Neutrophil (primary cell): Measurements from ENCODE around the gene OR2Y1.
"Not testable (repeated sequence)": the region's sequence is repeated elsewhere in the genome, so short reads cannot be mapped to it uniquely, and the experiment has no call there.

Experiments
- H3K27ac ChIP-seq: fragments of 200-600 bp; sonication (generic); 2 replicates; pipeline ENCODE4 v1.5.1; 2016; ENCODE audit warnings: mild to moderate bottlenecking, moderate library complexity
- H3K27me3 ChIP-seq: fragments of 200-600 bp; sonication (generic); 2 replicates; pipeline ENCODE4 v1.6.0; 2016; ENCODE audit warnings: mild to moderate bottlenecking
- H3K36me3 ChIP-seq: fragments of 200-600 bp; sonication (generic); 2 replicates; pipeline ENCODE4 v1.5.1; 2017
- H3K4me1 ChIP-seq, 2 experiments: fragments of 200-600 bp in 1 of 2; sonication (generic) in 1 of 2; 1 replicate in 1 of 2; 2 replicates in 1 of 2; pipeline versions ENCODE4 v1.5.1 to v1.6.1; 2013 to 2016; ENCODE audit warnings: low read depth in 1 of 2, low read length in 1 of 2, mild to moderate bottlenecking in 1 of 2, moderate library complexity in 1 of 2; ENCODE audit not compliant: control insufficient read depth in 1 of 2, insufficient read depth in 1 of 2
- H3K4me3 ChIP-seq, 2 experiments: fragments of 200-600 bp in 1 of 2; sonication (generic) in 1 of 2; 1 replicate in 1 of 2; 2 replicates in 1 of 2; pipeline ENCODE4 v1.5.1; 2013 to 2016; ENCODE audit warnings: low read depth in 1 of 2, low read length in 1 of 2, mild to moderate bottlenecking in 1 of 2, moderate library complexity in 1 of 2
- H3K9me3 ChIP-seq: fragments of 200-600 bp; sonication (generic); 2 replicates; pipeline ENCODE4 v1.5.1; 2016
- CTCF ChIP-seq: fragments of 200-600 bp; sonication (generic); IDR thresholded peaks from 2 replicates; pipeline ENCODE4 v1.5.1; 2016; ENCODE audit warnings: antibody characterized with exemption

OR2Y1 gene

GRCh38 chr5:180717989-180718388 is 21.9 kb downstream of the OR2Y1 start:
- Histone ChIP-seq H3K4me1 (no peaks in the 10 kb centered on the region), H3K27me3 (peaks cover 45% of the 10 kb centered on the region), H3K36me3 (no peaks in the 10 kb centered on the region), H3K4me3 (no peak overlapping the region), H3K27ac (no peak overlapping the region), H3K9me3 (no peaks in the 10 kb centered on the region)
- no peak for TF ChIP-seq CTCF

GRCh38 chr5:180704362-180704761 is 35.5 kb downstream of the OR2Y1 start:
- no peak for TF ChIP-seq CTCF
- Histone ChIP-seq H3K27ac (no peak overlapping the region), H3K4me1 (no peaks in the 10 kb centered on the region), H3K4me3 (no peak overlapping the region), H3K27me3 (peaks cover 39% of the 10 kb centered on the region), H3K36me3 (no peaks in the 10 kb centered on the region), H3K9me3 (no peaks in the 10 kb centered on the region)

- no peak overlapping the region for H3K27ac ChIP-seq
- no peak overlapping the region for H3K4me3 ChIP-seq
- TF ChIP-seq CTCF, result no peak
Measured at GRCh38 chr5:180703912-180704311, 35.9 kb downstream of the OR2Y1 start.

GRCh38 chr5:180703371-180703770 is 36.5 kb downstream of the OR2Y1 start:
- H3K27me3 ChIP-seq, result peaks cover 30% of the 10 kb centered on the region
- H3K36me3 ChIP-seq, H3K4me3 ChIP-seq, H3K27ac ChIP-seq, H3K9me3 ChIP-seq, H3K4me1 ChIP-seq: not testable (repeated sequence)

More at GRCh38 chr5:180703912-180704311, 35.9 kb downstream of the OR2Y1 start:
- H3K27me3 ChIP-seq, result peaks cover 35% of the 10 kb centered on the region
- H3K36me3 ChIP-seq, result no peaks in the 10 kb centered on the region
- H3K4me1 ChIP-seq, result no peaks in the 10 kb centered on the region
- no peaks in the 10 kb centered on the region for H3K9me3 ChIP-seq

- not testable (repeated sequence) for H3K9me3 ChIP-seq, H3K27ac ChIP-seq, H3K4me1 ChIP-seq, H3K4me3 ChIP-seq, H3K36me3 ChIP-seq
- peaks cover 19% of the 10 kb centered on the region for H3K27me3 ChIP-seq
Measured at GRCh38 chr5:180700440-180700839, 39.4 kb downstream of the OR2Y1 start.

- Histone ChIP-seq H3K9me3 (no peaks in the 10 kb centered on the region), H3K27me3 (peaks cover 16% of the 10 kb centered on the region), H3K4me1 (no peaks in the 10 kb centered on the region), H3K36me3 (no peaks in the 10 kb centered on the region), H3K27ac (no peak overlapping the region), H3K4me3 (no peak overlapping the region)
- TF ChIP-seq CTCF, result no peak
Measured at GRCh38 chr5:180699042-180699441, 40.8 kb downstream of the OR2Y1 start.

- Histone ChIP-seq H3K4me1 (no peaks in the 10 kb centered on the region), H3K27ac (no peak overlapping the region), H3K9me3 (no peaks in the 10 kb centered on the region), H3K4me3 (no peak overlapping the region), H3K36me3 (no peaks in the 10 kb centered on the region), H3K27me3 (peaks cover 28% of the 10 kb centered on the region)
- no peak for TF ChIP-seq CTCF
Measured at GRCh38 chr5:180696116-180696515, 43.7 kb downstream of the OR2Y1 start.
